EL (cell line): ENCODE measurements around the gene KRT72.
A peak's percentile ranks its signal among the peaks of the same experiment; 100 is the strongest.
"Not testable (repeated sequence)": the region's sequence is repeated elsewhere in the genome, so short reads cannot be mapped to it uniquely, and the experiment has no call there.

ENCODE experiments used
- DNase-seq: peaks from one replicate; pipeline ENCODE4 v3.0.0-alpha.2; 2016

KRT72 gene

DNA sequence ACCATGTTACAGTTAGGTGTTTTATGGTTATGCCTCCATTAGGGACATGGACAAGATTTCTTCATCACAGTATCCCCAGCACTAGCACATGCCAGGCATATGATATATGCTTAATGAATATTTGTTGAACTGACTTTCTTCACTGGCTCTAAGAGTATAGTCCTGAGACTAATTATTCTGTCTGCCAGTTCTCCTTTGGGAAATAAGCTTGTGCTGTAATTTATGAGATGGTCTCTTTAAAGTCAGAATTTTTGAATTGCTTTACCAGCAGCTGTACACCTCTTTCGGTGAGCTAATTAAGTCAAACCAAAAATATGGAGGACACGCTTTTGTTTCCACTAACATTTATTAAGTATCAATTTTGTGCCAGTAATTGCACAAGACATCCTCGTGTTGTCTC, 4.8 kb upstream of the KRT72 start:
- no peak for DNase-seq

DNA sequence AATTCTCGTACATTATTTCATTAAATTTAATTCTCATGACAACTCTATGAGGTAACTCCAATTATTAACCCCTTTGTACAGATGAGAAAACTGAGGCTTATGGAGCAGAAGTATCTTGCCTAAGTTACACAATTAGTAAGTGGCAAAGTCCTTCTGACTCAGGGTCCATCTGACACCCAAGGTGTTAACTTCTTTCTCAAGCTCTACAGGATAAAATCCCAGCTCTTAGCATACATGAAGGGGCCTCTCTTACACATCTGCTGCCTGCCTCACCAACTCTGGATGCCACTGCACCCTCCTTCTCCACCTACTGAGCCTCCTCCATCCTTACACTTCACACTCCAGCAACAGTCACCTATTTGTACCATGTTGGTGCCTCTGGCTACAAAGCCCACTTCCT, 4.3 kb upstream of the KRT72 start:
- no peak for DNase-seq

DNA sequence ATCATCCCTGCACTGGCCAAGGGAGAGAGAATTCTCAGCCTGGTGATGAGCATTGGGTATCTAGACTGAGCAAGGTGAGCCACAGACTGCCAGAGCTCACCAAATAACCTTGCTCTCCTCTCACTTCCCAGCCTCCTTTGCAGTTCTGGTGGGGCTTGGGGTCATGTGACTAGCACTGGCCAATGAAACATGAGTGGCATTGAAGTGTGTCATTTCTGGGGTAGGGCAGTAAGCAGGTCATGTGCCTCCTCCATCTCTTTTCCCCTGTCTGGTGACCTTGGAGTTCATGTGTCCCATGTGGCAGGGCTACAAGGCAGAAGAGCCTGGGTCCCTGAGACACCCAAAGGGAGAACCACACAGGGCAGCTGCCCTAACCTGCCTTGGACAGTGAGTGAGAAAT, 3.6 kb upstream of the KRT72 start:
- no peak for DNase-seq

DNA sequence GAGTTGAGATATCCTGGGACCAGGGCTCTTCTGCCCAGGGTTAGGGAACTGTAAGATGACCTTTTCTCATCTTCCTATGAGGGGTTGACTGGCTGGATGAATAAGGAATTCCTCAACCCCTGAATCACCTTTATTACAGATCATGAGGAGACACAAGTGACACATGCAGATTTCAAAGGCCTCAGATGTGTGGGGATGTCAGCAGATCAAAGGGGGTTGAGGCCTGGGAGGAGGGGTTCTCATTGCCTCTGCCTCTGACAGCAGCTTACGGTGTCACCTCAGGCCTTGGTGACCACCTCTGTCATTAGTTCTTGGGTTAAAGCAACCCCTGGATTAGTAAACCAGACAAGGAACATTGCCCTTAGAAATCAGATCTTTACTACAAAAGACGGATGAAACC, 2.1 kb upstream of the KRT72 start:
- DNase-seq = no peak

DNA sequence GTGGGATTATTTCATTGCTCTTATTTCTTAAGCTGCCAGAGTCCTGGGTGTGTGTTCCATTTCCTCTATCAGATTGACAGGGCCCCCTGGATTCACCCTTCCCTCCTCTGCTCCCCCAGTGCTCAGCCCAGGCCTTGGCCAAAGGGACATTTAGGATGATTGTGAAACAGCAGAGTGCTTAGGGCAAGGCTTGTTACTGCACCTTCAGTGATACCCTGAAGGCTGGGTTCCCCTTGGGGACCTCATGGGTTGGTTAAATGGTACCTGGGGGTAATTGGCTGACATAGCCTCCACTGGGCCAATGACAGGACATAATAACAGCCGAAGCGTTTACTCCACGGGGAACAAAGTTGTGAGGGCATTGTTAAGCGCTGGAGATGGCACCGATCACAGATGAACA, 1.3 kb upstream of the KRT72 start:
- no peak for DNase-seq

DNA sequence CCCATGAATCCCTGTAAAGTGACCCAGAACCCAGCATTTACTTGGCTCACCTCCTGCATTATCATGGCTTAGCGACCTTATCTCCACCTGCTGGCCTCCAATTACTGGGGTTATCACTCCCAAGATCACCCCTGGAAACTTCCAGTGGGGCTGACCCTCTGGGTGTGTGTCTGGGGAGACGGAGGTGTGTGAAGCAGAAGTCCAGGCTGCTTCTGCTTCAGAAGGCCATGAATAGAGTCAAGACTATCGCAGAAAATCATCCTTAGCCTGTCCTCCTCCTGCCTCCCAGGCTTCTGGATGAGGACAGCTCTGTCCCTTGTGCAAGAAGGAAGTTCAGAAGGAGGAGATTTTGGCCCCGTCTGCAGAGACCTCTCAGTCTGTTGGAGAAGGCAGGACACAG, 408 bp upstream of the KRT72 start:
- no peak for DNase-seq

DNA sequence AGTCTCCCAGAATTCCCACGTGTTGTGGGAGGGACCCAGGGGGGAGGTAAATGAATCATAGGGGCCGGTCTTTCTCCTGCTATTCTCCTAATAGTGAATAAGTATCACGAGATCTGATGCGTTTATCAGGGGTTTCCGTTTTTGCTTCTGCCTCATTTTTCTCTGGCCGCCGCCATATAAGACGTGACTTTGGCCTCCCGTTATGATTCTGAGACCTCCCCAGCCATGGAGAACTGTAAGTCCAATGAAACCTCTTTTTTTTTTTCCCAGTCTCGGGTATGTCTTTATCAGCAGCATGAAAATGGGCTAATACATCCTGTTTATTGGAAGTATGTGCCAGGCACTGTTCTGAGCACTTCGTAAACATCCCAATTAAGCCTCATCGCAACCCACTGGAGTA, 788 bp downstream of the KRT72 start:
- no peak for DNase-seq

DNA sequence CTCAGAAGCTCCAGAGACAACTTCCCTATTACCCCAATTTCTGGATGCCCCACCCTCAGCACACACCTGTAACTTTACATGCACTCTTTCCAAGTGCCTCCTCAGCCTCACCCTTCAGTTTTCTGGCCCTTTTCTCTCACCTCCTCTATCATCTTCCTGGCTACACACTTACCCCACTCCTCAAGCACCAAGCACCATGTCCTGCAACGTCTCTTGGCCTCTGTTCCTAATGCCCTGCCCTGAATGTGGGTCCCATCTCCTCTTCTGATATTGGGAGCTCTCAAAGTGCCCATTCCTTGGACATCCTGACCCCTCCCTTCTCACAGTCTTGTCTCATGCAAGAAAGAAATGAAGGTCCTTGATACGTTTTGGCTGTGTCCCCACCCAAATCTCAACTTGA, 1.2 kb downstream of the KRT72 start:
- DNase-seq = no peak

DNA sequence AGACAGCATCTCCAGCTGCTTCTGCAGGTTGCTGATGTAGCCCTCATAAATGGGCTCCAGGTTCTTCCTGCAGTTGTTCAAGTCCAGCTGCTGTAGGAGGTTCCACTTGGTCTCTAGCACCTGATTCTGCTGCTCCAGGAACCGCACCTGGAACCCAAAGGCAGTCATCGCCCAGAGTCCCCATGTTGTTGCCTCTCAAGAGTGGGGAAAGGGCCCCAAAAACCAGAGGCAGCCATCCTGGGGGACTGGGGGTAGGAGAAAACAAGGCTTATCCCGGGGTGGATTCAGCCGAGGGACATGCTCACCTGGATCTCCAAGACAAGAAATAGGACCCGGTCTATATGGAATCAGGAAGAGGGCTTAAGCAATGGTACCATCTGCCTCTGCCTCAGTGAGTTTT, 2.3 kb downstream of the KRT72 start:
- DNase-seq = no peak

DNA sequence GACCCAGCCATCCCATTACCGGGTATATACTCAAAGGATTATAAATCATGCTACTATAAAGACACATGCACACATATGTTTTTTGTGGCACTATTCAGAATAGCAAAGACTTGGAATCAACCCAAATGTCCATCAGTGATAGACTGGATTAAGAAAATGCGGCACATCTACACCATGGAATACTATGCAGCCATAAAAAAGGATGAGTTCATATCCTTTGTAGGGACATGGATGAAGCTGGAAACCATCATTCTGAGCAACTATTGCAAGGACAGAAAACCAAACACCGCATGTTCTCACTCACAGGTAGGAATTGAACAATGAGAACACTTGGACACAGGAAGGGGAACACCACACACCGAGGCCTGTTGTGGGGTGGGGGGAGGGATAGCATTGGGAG, 7.0 kb downstream of the KRT72 start:
- not testable (repeated sequence) for DNase-seq

DNA sequence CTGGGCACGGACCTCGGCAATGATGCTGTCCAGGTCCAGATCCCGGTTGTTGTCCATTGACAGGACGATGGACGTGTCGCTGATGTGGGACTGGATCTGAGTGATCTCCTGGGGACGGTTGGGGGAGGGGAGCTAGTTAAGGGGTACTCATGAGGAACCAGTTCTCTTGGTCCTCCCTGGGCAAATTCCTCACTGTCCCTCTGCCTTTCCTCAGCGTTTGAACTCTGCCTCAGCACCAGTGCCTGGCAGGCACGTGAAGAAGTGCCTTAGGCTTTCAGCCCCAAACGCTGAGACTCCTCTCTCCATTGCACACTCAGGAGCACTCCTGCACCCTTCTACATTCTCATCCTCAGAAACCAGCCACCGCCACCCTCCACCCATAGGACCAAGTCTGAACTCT, 9.7 kb downstream of the KRT72 start:
- no peak for DNase-seq

DNA sequence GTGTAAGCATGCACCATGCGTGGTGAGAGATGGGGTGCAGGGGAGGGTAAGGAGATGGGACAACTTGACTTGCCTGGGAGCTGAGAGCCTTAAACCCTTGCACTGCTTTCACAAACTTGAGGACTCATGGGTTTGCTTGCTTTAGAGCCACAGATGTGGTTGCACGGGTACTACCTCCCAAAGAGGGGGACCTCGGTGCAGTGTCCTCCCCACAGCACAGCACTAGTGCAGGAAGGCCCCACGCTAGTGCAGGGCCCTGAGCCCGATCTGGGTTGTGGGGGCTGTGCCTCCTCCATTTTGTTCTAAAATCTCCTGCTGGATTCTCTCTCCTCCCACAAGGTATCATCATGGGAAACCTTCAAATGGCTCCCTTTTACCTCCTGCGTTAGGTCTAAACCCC, 11.2 kb downstream of the KRT72 start:
- DNase-seq = no peak

DNA sequence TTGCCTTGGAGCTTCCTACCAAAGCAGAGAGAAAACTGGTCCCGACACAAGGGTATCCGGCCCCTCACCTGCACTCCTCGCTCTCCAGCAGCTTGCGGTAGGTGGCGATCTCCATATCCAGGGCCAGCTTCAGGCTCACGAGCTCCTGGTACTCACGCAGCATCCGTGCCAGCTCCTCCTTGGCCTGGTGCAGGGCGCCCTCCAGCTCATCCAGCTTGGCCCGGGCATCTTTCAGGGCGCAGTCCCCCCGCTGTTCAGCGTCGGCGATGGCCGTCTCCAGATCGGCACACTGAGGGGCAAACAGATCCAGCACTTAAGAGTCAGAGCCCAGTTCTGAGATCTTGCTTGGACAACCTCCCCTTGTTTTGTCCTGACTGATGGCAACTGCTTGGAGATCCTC, 13.7 kb downstream of the KRT72 start:
- DNase-seq = no peak

DNA sequence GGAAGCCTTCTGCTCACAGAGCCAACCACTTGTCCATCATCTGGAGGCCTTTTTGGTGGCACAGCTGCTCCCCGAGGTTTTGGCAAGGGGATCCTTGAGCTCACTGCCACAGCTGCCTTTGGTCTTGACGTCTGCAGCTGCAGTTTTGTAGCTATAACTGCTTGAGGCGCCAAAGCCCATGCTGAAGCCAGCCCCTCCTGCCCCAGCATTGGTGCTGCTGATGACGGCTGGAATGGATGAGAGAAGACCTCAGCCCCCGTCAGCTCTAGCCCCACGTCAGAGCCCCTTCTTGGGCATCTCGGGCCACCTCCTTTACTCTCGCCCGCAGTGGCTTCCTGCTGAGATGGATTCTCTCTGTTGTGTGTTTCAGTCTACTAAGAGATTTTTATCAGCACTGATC, 15.3 kb downstream of the KRT72 start:
- no peak for DNase-seq

DNA sequence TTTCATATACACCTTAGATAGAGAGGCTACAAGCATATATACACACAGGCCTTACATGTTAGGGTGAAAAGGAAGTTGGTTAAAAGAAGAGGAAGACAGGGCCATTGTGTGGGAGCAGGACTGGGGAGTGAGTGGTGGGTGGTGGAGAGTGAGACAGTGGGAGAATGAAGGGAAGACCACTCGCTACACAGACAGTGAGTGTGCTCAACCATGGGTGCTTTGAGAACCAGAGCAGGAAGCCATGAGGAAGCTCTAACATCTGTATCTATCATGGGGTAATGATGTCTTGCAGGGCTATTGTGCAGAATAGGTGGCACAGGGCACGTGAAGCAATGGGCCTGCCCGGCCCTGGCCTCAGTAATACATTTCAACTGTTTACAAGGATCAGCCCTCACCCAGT, 16.2 kb downstream of the KRT72 start:
- no peak for DNase-seq

DNA sequence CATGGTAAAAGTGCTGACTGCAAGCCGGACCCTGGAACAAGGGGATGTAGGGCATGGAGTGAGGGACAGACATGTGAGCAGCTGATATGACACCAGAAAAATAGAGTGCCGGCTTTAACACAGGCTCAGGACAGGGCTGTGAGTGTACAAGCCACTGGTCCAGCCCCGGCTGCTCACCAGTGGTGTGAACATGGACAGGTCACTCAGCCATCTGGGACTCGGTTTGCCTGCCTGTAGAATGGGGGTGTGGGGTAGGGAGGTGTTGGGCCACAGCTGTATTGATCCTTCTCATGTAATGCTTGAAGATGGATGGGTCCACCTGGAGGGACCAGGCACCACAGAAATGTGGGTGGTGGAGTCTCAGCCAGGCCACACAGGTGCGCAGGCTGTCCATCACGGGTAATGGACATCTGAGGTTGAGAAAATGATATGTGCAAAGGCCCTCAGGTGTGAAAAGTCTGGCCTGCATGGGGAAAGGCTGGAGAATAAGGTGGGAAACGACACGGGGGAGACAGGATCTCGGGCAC, 17.0 kb downstream of the KRT72 start:
- DNase-seq = no peak

DNA sequence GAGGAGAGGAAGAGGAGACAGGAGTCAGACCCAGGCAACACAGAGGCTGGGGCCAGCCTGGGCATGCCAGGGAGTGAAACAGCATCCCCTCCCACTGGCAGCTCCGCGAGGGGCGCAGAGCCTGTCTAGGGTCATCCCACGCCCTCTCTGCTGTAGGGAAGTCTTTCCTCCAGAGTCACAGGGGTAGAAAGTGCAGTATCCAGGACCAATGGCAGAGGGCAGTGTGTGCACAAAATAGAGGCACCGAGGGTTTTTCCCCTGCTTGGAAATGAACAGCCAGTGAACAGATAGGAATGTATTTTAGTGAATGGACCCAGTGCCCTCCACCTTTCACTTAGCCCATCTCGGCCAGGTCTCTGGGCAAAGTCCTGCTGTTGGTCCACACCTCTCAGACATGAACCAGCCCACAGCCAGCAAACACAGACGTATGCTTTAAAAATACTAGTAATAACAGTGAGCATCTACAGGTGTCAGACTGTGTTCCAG, 18.2 kb downstream of the KRT72 start:
- peak; percentile 59 for DNase-seq

DNA sequence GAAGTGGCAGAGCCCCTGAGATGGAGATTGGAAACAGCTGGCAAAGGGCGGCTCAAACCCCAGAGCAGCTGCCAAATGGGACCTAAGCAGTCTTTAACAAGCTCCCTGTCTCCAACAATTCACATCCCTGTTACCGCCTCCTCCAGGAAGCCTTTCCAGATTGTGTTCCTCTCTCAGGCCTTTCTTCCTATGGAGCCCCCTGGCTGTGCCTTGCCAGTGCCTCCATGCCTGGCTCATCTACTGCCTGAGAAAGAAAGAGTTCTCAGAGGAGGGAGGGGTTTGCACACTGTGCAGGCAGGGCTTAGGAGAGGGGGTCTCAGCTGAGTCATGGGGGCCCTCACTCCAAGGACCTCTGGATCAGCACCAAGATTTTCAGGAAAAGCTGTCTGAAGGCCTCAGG, 18.8 kb downstream of the KRT72 start:
- no peak for DNase-seq

DNA sequence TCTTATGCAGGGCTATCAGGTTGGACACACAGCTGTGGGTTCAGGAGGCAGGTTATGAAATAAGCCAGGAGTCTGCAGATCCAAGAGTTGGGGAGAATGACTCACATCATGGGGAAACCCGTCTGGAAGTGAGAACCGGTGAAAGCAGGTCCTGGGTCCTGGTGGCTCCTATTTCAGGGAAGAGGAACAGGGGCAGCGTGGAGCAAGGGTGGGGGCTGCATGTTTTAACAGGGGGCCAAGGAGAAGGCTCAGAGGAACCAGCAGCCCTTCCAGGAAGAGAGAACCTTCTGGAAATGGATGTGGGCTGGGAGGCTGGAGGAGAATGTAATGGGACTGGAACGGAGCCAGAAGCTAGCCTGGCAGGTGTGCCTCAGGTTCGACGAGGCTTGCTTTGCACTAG, 19.8 kb downstream of the KRT72 start:
- DNase-seq = peak; percentile 27

DNA sequence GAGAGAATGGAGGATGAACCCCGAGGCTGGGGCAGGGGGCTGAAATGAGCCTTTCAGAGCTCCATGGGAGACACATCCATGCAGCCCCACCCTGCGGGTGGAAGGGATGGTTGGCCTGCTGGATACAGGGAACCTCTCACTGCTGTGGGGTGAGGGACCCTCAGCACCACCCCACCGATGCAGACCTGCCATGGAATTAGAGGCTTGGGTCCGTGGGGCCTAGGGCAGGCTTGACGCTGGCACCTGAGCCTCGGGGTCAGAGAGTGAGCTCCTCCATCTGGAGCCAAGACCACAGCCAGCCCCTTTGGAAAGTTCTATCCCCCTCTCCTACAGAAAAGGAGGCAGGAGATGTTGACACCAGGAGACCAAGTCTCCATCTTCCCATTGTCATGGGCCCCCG, 20.2 kb downstream of the KRT72 start:
- no peak for DNase-seq

DNA sequence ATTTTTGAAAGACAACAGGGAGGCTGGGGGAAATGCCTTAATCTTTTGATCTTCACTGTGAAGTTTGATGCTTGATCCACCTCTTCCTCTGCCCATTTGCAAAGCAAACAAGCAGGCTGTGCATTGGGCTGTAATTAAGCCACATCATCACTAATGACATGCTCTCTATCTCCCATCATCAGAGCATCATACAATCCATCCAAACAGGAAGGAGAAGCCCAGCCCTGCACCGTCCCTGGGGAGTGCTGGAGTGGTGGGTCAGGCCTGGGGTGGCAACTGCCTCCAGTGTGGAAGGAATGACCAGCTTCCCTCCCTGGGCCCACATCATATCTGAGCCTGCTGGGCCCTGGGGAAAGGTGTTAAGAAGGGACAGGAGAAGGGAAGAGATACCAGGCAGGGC, 20.8 kb downstream of the KRT72 start:
- no peak for DNase-seq

DNA sequence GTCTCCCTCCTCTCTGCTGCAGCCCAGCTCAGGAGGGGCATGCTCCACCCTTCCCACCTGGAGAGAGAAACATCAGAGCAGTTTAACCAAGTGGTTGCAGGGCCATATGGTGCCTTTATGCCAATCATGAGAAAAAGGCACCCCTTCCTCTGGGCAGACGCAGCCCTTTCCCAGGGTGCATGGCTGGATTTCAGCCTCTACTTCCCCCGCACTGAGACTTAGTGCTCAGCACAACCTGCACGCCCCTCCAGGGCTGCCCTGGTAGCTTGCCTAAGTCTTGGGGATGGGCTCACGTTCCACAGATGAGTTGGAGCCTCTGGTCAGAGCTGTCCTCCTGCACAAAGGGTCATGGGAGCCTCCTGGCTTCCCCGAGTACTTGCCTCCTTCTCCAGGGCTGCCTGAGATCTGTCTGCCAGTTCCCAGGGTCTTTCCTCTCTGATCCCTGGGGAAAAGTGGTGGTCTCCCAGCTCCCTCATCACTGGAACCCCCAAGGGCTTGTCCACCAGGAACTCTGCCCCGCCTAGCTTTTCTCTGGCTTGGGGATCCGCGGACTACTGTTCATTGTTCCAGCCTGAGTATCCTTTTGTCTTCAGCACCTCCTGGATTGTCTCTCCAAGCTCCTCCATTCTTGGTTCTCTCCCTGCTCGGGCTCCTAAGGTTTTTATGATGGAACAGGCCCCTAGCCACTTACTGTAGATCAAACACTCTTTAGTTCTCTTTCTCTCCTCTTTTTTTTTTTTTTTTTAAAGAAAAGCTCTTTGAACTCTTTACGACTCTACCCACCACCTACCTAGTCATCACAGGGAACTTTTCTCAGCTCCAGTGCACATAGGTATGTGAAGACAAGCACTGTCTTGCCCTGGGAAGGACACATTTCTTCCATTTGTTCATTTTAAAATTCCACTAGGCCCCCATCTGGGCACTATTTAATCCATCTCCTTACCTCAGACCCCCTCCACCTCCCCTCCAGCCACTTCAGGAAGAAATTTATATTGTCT, 21.5 kb downstream of the KRT72 start:
- DNase-seq = no peak

DNA sequence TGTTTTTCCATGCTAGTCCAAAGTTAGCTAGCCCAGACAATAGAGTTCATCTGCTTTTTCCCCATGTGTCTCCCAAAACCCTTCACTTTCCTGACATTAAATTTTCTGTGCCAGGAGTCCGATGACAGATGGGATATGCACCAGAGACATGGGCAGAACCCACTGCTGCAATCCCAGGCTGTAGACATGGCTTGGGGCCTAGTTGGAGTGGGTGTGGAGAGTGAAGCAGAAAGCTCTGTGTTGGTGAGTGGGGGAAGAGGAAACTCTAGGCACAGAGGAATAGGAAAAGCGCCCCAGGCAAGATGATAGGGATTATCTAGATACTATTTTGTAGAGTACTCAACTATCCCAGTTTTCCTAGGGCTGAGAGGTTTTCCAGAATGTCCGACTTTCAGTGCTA, 22.8 kb downstream of the KRT72 start:
- no peak for DNase-seq

DNA sequence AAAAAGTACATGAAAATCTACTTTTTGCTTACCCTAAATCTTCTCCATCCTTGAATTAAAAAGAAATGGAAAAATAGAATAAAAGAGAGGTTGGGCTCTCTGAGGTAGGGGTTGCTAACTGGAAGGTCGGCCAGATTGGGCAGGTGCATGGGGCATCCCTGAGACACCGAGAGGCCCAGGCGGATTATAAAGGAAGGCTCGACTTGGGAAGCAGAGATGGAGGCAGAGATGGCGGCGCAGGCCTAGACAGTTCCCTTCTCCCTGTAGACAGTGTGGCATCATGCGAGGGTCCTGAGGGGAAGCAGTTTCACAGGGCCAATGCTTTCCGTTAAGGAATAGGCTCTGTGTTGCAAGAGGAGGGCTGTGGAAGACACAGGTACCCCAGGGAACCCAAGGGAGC, 23.9 kb downstream of the KRT72 start:
- no peak for DNase-seq

DNA sequence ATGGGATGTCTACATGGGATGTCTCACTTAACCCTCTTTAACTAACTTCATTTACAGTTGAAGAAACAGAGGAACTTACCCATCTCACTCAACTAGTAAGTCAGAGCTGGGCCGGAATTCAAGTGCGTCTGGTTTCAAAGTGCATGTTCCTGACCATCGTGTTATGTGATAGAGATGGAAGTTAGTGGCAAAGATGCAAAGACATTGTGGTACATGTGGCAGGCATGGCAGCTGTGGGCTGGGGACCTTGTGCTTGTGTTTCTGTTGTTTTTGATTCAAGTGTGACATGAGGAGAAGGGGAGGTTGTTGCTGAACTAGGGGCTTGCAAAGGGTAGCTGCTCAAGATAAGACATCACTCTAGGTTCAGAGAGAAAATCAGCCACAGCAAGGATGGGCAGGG, 25.3 kb downstream of the KRT72 start:
- no peak for DNase-seq
